GM12875 (cell line): ENCODE data around the gene USP31.
A peak's percentile ranks its signal among the peaks of the same experiment; 100 is the strongest.

Source experiments
- H3K4me3 ChIP-seq: one replicate; pipeline ENCODE4 v1.5.1; 2011; ENCODE audit warnings: low read depth, low read length, control low read depth
- CTCF ChIP-seq: IDR thresholded peaks from 2 replicates; pipeline ENCODE4 v1.5.1; 2011; ENCODE audit warnings: low read depth, mild to moderate bottlenecking, control low read depth, inconsistent platforms, low read length, moderate library complexity, borderline replicate concordance; ENCODE audit not compliant: insufficient read depth

The USP31 gene

GRCh38 chr16:23160574-23160973, 11.3 kb upstream of the USP31 start:
- no peak overlapping the region for H3K4me3 ChIP-seq
- no peak for TF ChIP-seq CTCF

- no peak overlapping the region for H3K4me3 ChIP-seq
- TF ChIP-seq CTCF: no peak
Observed at GRCh38 chr16:23160082-23160481, 10.8 kb upstream of the USP31 start.

GRCh38 chr16:23158114-23158513, 8.9 kb upstream of the USP31 start:
- H3K4me3 ChIP-seq: no peak overlapping the region
- TF ChIP-seq CTCF: no peak

- H3K4me3 ChIP-seq: no peak overlapping the region
- TF ChIP-seq CTCF: no peak
Observed at GRCh38 chr16:23156946-23157460, 7.8 kb upstream of the USP31 start.

GRCh38 chr16:23156110-23156509, 6.9 kb upstream of the USP31 start:
- no peak overlapping the region for H3K4me3 ChIP-seq
- no peak for TF ChIP-seq CTCF

- no peak overlapping the region for H3K4me3 ChIP-seq
- TF ChIP-seq CTCF: peak; percentile 36; the same call in 1 of the 2 replicates
Observed at GRCh38 chr16:23155445-23156049, 6.3 kb upstream of the USP31 start.

GRCh38 chr16:23152386-23153178, 3.3 kb upstream of the USP31 start:
- H3K4me3 ChIP-seq: no peak overlapping the region
- no peak for TF ChIP-seq CTCF
